ENCODE data around the gene NOTCH2.
"Not testable (repeated sequence)": the region's sequence is repeated elsewhere in the genome, so short reads cannot be mapped to it uniquely, and the experiment has no call there.

The NOTCH2 gene

GRCh38 chr1:120048208-120048607, 21.3 kb downstream of the NOTCH2 start:
- not testable (repeated sequence) for DNase-seq

- DNase-seq = not testable (repeated sequence)
Measured at GRCh38 chr1:120041771-120042170, 27.7 kb downstream of the NOTCH2 start.

- DNase-seq = not testable (repeated sequence)
Measured at GRCh38 chr1:120032253-120032652, 37.2 kb downstream of the NOTCH2 start.

GRCh38 chr1:120023791-120024190, 45.7 kb downstream of the NOTCH2 start:
- DNase-seq = not testable (repeated sequence)

GRCh38 chr1:120014978-120015377, 54.5 kb downstream of the NOTCH2 start:
- DNase-seq = not testable (repeated sequence)

GRCh38 chr1:120008320-120008719, 61.1 kb downstream of the NOTCH2 start:
- not testable (repeated sequence) for DNase-seq

- not testable (repeated sequence) for DNase-seq
Measured at GRCh38 chr1:120007850-120008249, 61.6 kb downstream of the NOTCH2 start.

- not testable (repeated sequence) for DNase-seq
Measured at GRCh38 chr1:120001035-120001434, 68.4 kb downstream of the NOTCH2 start.

- DNase-seq = not testable (repeated sequence)
Measured at GRCh38 chr1:119996731-119997312, 72.6 kb downstream of the NOTCH2 start.

- not testable (repeated sequence) for DNase-seq
Measured at GRCh38 chr1:119995975-119996374, 73.5 kb downstream of the NOTCH2 start.

GRCh38 chr1:119988306-119989062, 81.0 kb downstream of the NOTCH2 start:
- DNase-seq = peak; percentile 25

GRCh38 chr1:119987686-119988085, 81.8 kb downstream of the NOTCH2 start:
- no peak for DNase-seq

- DNase-seq = no peak
Measured at GRCh38 chr1:119987112-119987511, 82.3 kb downstream of the NOTCH2 start.

- DNase-seq = no peak
Measured at GRCh38 chr1:119986007-119986497, 83.4 kb downstream of the NOTCH2 start.

- DNase-seq = no peak
Measured at GRCh38 chr1:119984771-119985170, 84.7 kb downstream of the NOTCH2 start.

GRCh38 chr1:119981986-119982815, 87.3 kb downstream of the NOTCH2 start:
- no peak for DNase-seq

GRCh38 chr1:119981496-119981895, 88.0 kb downstream of the NOTCH2 start:
- no peak for DNase-seq

- no peak for DNase-seq
Measured at GRCh38 chr1:119978018-119978505, 91.4 kb downstream of the NOTCH2 start.

GRCh38 chr1:119977113-119977736, 92.2 kb downstream of the NOTCH2 start:
- not testable (repeated sequence) for DNase-seq

GRCh38 chr1:119975582-119976254, 93.7 kb downstream of the NOTCH2 start:
- not testable (repeated sequence) for DNase-seq

GRCh38 chr1:119975006-119975405, 94.5 kb downstream of the NOTCH2 start:
- no peak for DNase-seq

GRCh38 chr1:119974013-119974412, 95.4 kb downstream of the NOTCH2 start:
- DNase-seq = no peak

Measured in stimulated activated CD8-positive, alpha-beta memory T cell treated with anti-CD3 and anti-CD28 coated beads, Interleukin-4, amount 100 ng/mL, for 48 hours (primary cell).